ENCODE data around the gene MIPEP.

Gene MIPEP

DNA sequence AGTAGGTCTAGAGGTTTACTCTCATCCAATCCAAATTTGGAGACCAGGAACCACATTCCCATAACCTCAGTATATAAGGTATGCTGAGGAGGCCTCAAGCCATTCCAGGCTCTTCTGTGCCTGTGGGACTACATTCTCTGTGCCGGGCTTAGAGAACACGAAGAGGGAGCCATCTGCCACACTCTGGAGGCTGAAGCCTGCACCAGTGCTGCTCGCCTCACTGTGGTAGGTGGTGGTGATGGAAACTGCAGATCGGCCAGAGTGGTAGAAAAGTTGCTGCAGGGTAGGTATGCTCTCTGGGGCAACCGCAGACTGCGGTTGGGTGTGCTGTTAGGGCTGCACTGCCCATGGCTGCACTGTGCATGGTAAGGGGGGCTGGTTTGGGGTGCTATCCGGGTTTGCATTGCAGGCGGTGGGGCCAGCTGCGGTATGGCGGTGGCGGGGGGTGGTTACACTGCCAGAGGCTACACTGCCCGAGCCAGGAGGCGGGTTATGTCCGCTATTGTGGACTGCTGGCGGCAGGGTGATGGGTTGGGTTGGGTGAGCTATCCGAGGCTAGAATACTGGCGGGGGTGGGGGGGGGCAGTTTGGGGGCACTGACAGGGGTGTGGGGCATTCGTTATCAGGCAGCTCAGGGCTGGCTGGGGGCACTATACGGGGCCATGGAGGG lies 174.0 kb downstream of the MIPEP start:
- no peak for DNase-seq (ENCODE audit: low read depth in 2 of 2)

DNA sequence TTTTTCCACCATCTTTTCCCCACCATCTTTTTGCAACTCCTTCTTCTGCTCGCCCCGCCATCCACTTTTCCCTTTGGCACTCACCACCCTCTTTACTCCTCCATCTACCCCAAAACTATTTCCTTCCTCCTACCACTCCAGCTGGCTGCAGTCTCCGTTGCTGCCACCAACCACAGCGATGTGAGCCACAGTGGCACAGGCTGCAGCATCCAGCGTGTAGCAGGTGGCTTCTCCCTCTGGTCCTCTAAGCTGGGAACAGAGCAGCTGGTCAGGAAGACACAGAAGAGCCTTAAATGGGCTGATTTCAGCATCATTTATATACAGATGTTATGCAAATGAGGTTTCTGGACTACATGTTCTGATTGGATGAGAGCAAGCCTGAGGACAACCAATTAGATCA lies 174.5 kb downstream of the MIPEP start:
- no peak for DNase-seq (ENCODE audit: low read depth in 2 of 2)

DNA sequence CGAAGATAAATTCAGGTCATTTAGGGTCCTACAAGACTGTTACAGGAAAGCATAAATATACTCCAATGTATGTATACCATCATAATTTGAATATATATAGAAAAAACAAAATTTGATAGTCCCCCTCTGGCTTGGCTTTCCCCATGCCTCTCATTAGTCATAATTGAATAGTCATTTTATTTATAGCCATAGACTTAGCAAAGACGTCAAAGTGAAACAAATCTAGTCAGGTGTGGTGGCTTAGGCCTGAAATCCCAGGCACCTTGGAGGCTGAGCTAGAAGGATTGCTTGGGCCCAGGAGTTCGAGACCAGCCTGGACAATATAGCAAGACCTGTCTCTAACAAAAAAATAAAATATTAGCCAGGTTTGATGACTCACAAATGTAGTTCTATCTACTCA lies 177.8 kb downstream of the MIPEP start:
- no peak for DNase-seq (ENCODE audit: low read depth in 2 of 2)

DNA sequence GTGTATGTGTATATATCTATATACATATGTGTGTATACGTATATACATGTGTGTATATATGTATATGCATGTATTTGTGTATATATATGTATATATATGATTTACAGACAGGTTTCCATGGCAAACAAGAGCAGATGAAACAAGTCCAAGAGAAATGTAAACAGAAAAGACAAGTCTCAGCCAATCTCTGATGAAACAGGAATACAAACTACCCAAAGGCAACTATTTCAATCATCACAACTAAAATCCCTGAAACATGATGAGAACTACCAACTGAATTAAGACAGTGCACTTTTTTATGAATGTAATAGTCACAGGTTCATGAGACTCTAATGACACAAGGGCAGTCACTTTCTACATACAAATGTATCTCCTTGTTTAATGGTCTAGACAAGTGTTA lies 178.8 kb downstream of the MIPEP start:
- no peak for DNase-seq (ENCODE audit: low read depth in 2 of 2)

DNA sequence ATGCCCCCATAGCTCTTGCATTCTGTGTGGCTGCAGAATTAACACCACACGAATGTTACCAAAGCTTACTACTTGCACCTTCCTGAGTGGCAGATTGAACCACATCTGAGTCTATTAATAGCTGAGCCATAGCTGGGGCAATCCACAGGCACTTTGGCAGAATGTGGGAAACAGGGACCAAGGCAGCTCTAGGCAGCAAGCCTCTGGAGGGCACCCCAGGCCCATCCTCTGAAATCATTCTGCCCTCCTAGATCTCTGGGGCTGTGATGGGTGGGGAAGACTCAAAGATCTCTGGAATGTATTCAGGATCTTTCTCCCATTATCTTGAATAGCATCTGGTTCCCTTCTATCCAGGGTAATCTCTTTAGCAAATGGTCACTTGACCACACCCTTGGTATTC lies 179.7 kb downstream of the MIPEP start:
- DNase-seq (ENCODE audit: low read depth in 2 of 2): no peak

DNA sequence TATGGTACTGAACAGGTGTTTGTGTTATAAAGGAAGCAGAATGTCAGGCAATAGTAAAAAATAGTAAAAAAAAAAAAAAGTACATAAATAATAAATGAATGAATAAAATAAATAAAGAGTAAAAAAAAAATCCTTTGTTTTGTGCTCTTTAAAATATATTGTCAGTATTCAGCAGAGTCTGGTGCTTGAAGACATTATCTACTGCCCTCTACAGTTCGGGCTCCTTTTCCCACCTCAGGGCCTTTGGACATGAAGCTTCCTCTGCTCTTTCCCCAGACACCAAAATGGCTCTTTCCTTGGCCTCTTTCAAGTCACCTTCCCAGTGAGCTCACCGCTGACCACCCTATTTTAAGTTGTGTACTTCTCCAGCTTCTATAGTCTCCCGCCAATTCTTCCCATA lies 181.5 kb downstream of the MIPEP start:
- DNase-seq (ENCODE audit: low read depth in 2 of 2): no peak

GRCh38 chr13:23705583-23705982 lies 183.6 kb downstream of the MIPEP start:
- DNase-seq (ENCODE audit: low read depth in 2 of 2): no peak

GRCh38 chr13:23703246-23703860 lies 185.8 kb downstream of the MIPEP start:
- DNase-seq (ENCODE audit: low read depth in 2 of 2): no peak

- DNase-seq (ENCODE audit: low read depth in 2 of 2): peak; percentile 80
Measured at GRCh38 chr13:23701636-23702035, 187.6 kb downstream of the MIPEP start.

DNA sequence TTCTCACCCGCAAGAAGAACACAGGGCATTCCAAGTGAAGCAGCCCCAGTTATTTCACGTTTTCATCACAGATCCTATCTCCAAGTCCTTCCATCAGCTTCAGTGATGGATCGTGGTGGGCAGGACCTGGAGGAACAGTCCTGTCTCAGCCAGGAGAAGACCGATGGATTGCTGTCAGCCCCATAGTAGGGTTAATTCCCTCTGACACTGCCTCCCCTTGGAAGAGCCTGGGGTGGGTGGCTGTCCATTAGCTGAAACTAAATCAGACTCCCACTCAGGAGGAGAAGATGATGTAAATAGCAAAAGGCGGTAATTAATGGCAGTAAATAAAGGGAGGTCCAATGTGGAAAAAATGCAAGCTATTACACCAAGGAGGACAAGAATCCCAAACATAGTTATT lies 188.0 kb downstream of the MIPEP start:
- no peak for DNase-seq (ENCODE audit: low read depth in 2 of 2)

DNA sequence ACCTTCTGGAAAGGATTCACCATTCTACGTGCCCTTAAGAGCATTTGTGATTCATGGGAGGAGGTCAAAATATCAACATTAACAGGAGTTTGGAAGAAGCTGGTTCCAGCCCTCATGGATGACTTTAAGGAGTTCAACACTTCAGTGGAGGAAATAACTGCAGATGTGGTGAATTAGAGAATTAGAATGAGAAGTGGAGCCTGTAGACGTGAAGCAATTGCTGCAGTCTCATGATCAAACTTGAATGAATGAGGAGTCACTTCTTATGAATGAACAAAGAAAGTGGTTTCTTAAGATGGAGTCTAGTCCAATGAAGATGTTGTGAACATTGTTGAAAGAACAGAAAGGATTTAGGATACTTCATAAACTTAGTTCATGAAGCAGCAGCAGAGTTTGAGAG lies 189.9 kb downstream of the MIPEP start:
- no peak for DNase-seq (ENCODE audit: low read depth in 2 of 2)

DNA sequence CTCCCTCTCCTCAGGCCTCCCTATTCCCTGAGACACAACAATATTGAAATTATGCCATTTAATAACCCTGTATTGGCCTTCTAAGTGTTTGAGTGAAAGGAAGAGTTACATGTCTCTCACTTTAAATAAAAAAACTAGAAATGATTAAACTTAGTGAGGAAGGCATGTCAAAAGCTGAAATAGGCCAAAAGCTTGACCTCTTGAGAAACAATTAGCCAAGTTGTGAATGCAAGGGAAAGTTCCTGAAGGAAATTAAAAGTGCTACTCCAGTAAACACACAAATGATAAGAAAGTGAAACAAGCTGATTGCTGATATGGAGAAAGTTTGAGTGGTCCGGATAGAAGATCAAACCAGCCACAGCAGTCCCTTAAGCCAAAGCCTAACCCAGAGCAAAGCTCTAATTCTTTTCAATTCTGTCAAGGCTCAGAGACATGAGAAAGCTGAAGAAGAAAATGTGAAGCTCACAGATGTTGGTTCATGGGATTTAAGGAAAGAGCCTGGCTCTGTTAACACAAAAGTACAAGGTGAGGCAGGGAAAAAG lies 191.4 kb downstream of the MIPEP start:
- DNase-seq (ENCODE audit: low read depth in 2 of 2): no peak

DNA sequence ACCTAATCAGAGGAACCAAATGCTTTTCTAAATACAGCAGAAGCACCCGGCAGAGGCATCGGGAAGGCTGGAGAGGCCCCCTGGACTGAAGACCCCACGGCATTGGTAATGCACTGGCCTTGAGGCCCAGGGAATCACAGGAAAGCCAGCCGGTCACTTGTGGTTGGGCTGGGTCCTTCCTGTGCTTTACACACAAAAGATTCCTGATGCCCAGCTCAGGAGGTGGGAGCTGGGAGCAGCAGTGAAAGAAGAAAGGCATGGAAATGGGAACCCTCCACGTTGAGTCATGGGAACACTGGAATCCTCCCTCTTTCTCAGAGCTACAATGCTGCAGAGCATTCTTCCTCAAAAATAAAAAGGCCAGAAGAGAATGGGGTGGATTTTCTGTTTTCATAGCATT lies 192.6 kb downstream of the MIPEP start:
- DNase-seq (ENCODE audit: low read depth in 2 of 2): no peak

- DNase-seq (ENCODE audit: low read depth in 2 of 2): no peak
Measured at GRCh38 chr13:23695711-23696464, 193.3 kb downstream of the MIPEP start.

- no peak for DNase-seq (ENCODE audit: low read depth in 2 of 2)
Measured at GRCh38 chr13:23695196-23695595, 194.0 kb downstream of the MIPEP start.

GRCh38 chr13:23692816-23693215 lies 196.4 kb downstream of the MIPEP start:
- DNase-seq (ENCODE audit: low read depth in 2 of 2): no peak

DNA sequence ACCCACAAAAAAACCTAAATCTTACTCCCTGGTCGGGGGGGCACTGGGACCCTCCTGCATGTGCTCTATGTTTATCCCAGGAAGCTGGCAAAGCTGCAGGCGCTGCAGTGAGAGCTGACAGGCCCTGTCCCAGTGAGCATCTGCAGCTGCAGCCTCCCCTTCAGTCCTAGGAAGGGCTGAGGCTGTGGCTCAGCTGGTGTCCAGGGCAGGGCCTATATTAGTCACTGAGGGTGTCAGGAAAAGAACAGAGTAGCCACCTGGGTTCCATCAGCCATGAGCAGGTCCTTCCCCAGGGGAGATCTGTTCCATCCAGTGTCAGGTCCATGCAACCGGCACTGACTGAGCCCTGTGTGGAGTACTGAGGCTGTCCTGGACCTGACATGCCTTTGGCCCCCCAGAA lies 198.5 kb downstream of the MIPEP start:
- DNase-seq (ENCODE audit: low read depth in 2 of 2): no peak

DNA sequence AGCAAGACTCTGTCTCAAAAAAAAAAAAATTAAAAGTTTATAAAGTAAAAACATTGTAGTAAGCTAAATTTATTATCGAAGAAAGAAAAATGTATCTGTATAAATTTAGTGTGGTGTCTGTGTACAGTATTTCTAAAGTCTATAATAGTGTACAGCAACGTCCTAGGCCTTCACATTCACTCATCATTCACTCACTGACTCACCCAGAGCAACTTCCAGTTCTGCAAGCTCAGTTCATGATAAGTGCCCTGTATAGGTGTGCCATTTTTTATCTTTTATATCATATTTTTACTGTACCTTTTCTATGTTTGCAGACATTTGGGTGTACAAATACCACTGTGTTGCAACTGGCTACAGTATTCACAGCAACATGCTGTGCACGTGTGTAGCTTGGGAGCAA lies 200.9 kb downstream of the MIPEP start:
- DNase-seq (ENCODE audit: low read depth in 2 of 2): no peak

GRCh38 chr13:23687614-23688013 lies 201.6 kb downstream of the MIPEP start:
- DNase-seq (ENCODE audit: low read depth in 2 of 2): no peak

DNA sequence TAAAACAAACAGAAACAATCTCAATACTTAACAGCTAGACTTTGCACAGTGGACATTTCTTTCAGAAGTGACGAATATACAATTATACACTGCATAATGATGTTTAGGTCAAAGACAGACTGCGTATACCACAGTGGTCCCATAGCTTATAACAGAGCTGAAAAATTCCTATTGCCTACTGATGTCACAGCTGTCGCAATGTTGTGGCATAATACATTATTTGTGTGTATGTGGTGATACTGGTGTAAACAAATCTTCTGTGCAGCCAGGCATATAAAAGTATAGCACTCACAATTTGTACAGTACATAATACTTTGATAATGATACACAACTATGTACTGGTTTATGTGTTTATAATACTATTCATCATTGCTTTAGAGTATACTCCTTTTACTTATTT lies 202.3 kb downstream of the MIPEP start:
- DNase-seq (ENCODE audit: low read depth in 2 of 2): no peak

GRCh38 chr13:23685416-23685815 lies 203.8 kb downstream of the MIPEP start:
- DNase-seq (ENCODE audit: low read depth in 2 of 2): no peak

DNA sequence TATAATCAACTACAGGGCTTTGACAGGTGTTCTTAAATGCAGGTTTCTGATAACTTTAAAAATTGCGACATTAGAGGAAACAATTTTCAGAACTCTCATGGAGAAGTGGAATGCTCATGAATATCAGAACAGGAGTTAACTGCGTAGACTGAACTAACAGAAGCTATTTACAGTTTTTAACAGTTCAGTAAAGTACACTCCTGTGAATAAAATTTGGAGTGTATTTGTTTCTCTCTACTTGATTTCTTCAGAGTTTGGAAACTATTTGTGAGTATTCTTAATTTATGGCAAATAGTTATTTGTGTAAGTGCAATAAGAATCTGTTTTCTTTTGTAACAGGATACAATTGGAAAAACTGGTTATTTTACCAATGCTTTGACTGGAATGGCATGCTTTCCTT lies 204.6 kb downstream of the MIPEP start:
- no peak for DNase-seq (ENCODE audit: low read depth in 2 of 2)

GRCh38 chr13:23683084-23683483 lies 206.1 kb downstream of the MIPEP start:
- DNase-seq (ENCODE audit: low read depth in 2 of 2): no peak
